ENCODE results near the gene PFDN1.

Gene PFDN1

GRCh38 chr5:140235791-140236551 is 66.9 kb downstream of the PFDN1 start:
- DNase-seq: no peak

DNA sequence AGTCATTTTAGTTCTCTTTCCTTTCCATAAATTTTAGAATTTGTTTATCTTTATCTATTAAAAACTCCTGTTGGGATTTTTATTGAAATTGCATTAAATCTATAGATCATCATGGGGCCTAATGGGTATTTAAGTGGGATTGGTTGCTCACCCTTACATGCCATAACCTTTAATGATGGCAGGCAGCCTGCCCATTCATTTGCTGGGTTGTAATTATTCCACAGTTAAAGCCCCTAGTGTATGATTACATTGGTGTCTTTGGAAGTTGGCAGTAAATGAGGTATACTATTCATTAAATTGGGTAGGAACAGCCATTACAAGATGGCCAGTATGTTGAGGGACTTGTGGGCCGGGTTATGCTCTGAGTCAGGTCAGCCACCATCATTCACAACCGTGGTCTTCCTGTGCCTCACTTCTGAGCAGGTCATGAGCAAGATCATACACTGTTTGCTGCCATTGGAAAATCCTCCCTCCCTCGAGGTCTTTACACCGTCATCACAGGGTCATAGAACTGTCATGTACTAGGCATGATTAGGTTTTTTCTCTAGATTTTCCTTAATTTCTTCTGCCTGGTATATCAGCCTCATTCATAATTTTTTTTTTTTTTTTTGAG is 68.4 kb downstream of the PFDN1 start:
- no peak for DNase-seq

- DNase-seq: no peak
These were observed 70.2 kb downstream of the PFDN1 start for GRCh38 chr5:140232731-140233130.

GRCh38 chr5:140230373-140230772 is 72.5 kb downstream of the PFDN1 start:
- DNase-seq: no peak

- no peak for DNase-seq
These were observed 74.5 kb downstream of the PFDN1 start for GRCh38 chr5:140228364-140228837.

DNA sequence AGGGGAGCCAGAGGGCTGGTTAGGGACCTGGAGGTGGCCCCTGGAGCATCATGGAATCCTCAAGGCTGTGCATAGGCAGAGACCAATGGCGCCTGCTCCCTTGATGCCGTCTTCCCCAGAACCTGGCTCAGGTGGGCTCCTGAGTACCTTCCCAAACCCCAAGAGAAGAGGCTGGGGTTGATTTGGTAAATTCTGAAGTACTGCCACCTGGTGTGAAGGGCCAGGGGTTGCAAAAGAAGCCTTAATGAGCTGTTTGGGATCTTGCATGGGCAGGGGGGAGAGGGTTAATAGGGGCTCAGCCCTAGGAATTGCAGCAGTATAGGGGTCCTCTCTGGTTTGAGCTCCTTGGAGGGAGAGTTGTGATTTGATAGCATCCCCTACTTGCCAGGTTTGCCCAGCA is 75.9 kb downstream of the PFDN1 start:
- no peak for DNase-seq

DNA sequence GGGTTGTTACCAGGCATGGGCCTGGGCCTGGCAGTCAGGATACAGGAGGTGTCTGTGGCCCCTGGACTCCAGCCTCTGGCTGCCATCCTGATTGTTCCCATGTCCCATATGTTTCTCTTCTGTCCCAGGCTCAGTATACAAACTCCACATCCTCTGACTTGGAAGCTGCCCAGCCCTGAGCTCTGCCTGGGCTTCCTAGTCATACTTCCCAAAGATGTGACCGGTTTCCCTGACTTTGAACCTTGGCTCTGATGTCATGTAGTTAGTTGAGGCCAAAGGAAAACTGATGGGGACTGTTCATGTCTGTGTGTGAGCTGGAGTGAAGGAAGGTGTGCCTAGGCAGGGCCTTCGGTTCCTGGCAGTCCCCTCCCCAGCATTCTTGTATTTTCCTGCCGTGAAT is 77.5 kb downstream of the PFDN1 start:
- no peak for DNase-seq

DNA sequence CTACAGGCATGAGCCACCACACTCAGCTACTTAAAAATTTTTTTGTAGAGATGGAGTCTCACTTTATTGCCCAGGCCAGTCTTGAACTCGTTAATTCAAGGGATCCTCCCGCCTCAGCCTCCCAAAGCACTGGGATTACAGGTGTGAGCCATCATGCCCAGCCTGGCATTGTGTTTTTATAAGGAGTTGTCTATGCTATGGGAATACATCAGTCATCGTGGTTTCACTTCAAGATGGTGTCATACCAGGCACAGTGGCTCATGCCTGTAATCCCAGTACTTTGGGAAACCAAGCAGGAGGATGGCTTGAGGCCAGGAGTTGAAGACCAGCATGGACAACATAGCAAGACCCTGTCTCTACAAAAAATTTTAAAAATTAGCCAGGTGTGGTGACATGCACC is 78.2 kb downstream of the PFDN1 start:
- no peak for DNase-seq

DNA sequence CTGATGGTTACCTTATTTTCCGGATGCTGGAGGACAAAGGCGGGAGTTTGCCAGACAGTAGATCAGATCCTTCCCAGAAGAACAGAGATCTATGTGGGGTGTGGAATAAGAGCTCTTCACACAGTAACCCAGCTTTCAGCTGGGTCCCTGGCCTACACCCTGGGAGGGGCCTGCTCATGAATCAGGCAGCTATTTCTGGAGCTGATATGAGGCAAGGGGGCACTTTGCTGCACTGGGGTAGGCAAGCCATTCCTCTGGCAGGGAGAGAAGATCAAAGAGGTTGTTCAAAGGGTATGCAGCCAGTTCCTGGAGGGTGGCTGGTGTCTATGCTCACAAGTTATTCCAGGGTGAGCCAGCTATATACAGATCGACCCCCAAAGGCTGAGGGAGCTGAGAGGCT is 79.3 kb downstream of the PFDN1 start:
- no peak for DNase-seq

DNA sequence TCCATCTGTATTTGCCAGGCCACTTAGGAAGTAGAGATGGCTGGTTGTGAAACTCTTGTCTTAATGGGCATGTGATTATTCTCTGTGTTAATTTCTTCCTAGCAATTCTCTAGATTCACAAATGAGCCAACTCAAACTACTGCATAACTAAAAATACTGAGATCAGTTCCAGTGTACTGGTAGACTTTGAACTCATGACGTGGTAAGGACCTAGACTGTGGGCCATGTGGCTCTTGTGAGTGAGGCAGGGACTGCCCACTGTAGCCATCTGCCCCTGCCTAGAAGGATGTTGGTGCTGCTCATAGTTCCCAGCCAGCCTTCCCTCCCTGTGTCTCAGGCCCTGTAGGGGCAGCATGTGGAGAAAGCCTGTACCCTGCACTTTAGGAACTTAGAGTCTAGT is 80.5 kb downstream of the PFDN1 start:
- DNase-seq: no peak

GRCh38 chr5:140221697-140222223 is 81.1 kb downstream of the PFDN1 start:
- DNase-seq: no peak

- DNase-seq: no peak
These were observed 82.2 kb downstream of the PFDN1 start for GRCh38 chr5:140220698-140221064.

GRCh38 chr5:140220032-140220697 is 82.7 kb downstream of the PFDN1 start:
- no peak for DNase-seq

DNA sequence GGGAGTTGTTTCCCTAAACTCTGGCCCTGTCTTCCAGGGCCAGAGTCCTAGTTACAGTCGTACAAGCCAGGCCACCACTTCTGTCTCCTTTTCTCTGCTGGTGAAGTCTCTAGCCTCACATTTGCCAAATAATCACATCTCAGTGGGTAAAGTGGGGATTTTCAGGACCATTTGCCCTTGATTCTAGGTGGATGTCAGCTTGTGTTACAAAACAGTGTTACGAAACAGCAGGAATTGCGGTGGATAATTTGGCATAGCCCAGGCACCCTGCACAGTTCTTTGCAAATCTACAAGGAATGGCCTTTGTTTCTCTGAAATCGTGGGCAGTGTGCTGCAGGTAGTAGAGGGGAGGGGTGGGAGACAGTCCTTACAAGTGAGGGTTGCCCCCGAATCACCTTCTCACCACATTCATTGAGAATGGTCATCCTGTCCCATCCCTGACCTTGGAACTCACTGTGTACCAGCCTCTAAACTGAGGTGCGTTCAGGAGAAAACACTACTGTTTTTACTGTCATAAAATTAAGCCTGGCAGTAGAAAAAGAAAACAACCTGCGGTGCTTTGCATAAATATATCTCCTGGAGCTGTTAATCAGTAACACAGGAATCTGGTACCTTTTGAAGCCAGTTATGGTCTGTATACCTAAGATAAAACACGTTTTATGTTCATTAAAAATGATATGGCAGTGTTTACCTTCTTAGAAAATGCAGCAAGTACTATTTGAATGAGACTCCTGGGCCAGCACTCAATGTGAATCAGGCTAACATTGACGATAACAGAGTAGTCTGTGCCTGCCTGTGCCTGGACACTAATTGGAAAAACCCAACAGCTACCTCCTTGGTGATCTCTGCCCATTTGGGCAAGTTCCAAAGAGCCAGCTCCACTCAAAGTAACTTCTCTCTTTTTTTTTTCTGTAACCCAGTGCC is 83.6 kb downstream of the PFDN1 start:
- no peak for DNase-seq

DNA sequence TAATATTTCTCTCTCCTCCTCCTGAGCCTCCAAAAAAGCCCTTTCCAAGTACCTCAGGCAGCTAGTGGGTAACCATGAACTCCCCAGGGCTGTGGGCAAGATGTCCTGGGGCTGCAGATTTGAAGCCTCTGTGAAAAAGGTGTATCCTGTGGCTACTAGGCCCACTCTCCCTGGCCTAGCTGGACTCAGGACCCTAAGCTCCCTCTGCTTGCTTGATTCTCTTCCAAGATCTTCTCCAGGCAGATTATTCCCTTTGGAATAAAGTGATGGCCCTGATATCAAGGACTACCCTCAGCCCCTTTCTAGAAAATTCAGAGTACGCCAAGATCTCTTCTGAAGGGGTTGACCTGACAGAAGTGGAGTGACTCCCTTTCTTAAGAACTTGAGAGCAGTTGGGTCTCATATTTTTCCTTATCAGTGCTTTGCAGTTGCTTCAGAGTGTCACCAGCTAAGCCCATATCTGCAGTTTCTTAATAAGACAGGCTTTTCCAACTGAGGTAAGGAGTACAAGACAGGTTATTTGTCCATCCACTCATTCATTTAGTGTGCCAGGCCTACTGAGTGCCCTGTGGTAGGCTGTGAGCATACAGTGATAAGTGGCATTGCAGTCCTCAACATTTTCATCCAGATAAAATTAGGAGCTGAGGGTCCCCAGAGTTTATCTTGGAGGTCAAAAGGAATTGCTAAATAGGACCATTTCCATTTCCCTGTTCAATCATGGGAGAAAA is 85.4 kb downstream of the PFDN1 start:
- no peak for DNase-seq

- no peak for DNase-seq
These were observed 86.3 kb downstream of the PFDN1 start for GRCh38 chr5:140216478-140217074.

- DNase-seq: no peak
These were observed 87.6 kb downstream of the PFDN1 start for GRCh38 chr5:140215276-140215675.

GRCh38 chr5:140214831-140215230 is 88.1 kb downstream of the PFDN1 start:
- no peak for DNase-seq

DNA sequence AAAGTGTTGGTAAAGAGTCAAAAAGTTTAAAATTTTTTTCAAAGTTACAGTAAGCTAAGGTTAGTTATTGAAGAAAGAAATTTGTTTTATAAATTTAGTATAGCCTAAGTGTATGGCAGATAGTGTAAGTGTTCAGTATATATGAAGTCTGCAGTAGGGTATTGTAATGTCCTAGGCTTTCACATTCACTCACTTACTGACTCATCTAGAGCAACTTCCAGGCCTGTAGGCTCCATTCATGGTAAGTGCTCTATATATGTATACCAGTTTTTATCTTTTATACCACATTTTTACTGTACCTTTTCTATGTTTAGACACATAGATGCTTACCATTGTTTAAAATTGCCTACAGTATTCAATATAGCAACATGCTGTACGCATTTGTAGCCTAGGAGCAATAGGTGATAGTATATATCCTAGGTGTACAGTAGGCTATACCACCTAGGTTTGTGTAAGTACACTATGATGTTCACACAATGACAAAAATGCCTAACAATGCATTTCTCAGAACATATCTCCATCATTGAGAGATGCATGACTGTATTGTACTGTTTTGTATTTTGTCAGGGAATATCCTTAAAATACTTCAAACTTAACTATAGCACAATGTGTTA is 89.4 kb downstream of the PFDN1 start:
- no peak for DNase-seq

GRCh38 chr5:140208065-140208464 is 94.8 kb downstream of the PFDN1 start:
- DNase-seq: no peak

Measured in CD4-positive, alpha-beta T cell treated with Interleukin-17A for 4 hours (primary cell).